Calu3 (cell line): ENCODE data around the gene HDAC8. TPM values are rescaled to one million over a fixed set of nuclear protein-coding genes. Genes with fewer than 3 reads are reported as not detected.

Experiments used
- BruUV-seq: library from RNA; stranded (reverse); fragments of 400-500 nt; replicated peaks from 2 replicates; lab custom pipeline; 2021; lab: Mats Ljungman, UMichigan
- CTCF ChIA-PET: fragments of 300-600 bp; sonication (Branson Sonifier 250); formaldehyde crosslinking; loops from one replicate; lab custom pipeline; 2022; ENCODE audit warnings: antibody characterized with exemption; lab: Charles Lee
- DNase-seq: peaks from one replicate; pipeline ENCODE4 v3.0.0; 2022
- H3K27ac Mint-ChIP-seq: one replicate; pipeline ENCODE4 v1.8.0; 2022; ENCODE audit warnings: mixed read lengths; ENCODE audit not compliant: unreplicated experiment
- H3K27me3 Mint-ChIP-seq: one replicate; pipeline ENCODE4 v1.8.0; 2022; ENCODE audit warnings: mixed read lengths; ENCODE audit not compliant: unreplicated experiment
- H3K36me3 Mint-ChIP-seq: one replicate; pipeline ENCODE4 v1.8.0; 2022; ENCODE audit warnings: mild to moderate bottlenecking, moderate library complexity, mixed read lengths; ENCODE audit not compliant: insufficient read depth, unreplicated experiment
- H3K4me1 Mint-ChIP-seq: one replicate; pipeline ENCODE4 v1.8.0; 2022; ENCODE audit warnings: mild to moderate bottlenecking, low read depth, mixed read lengths; ENCODE audit not compliant: unreplicated experiment
- H3K4me3 Mint-ChIP-seq: one replicate; pipeline ENCODE4 v1.8.0; 2022; ENCODE audit warnings: mild to moderate bottlenecking, low read depth, moderate library complexity, mixed read lengths; ENCODE audit not compliant: unreplicated experiment
- H3K9me3 Mint-ChIP-seq: one replicate; pipeline ENCODE4 v1.8.0; 2022; ENCODE audit warnings: low read depth, mixed read lengths; ENCODE audit not compliant: unreplicated experiment
- CTCF ChIP-seq: fragments of 200-600 bp; IDR thresholded peaks from one replicate; pipeline ENCODE4 v1.8.0; 2022; ENCODE audit warnings: antibody characterized with exemption; ENCODE audit not compliant: unreplicated experiment
- intact Hi-C: fragments of 100-400 bp; cut with micrococcal nuclease; formaldehyde crosslinking; loops from one replicate; pipeline ENCODE4 v1.10.0; 2022; ENCODE audit not compliant: unreplicated experiment
- total RNA-seq: library from RNA; stranded (reverse); gene quantifications from 2 replicates; pipeline ENCODE4 v1.2.3, GENCODE V29; 2022

The HDAC8 gene
- total RNA-seq, 1 experiment from 2014 or later: 52.5 TPM

- Mint-ChIP-seq H3K4me1 (peaks cover 7% of the 10 kb centered on the region), H3K9me3 (no peaks in the 10 kb centered on the region), H3K4me3 (peak overlapping the region; percentile 85), H3K27ac (no peak overlapping the region), H3K36me3 (peaks cover 24% of the 10 kb centered on the region), H3K27me3 (peaks cover 66% of the 10 kb centered on the region)
- BruUV-seq: no TSS peak
- DNase-seq: peak; percentile 62
- CTCF ChIA-PET: no interaction called here
- intact Hi-C loops: no loop called here
- no peak for TF ChIP-seq CTCF
Measured at GRCh38 chrX:72306851-72307645, 265.6 kb downstream of the HDAC8 start.

- CTCF ChIA-PET: no interaction called here
- peaks cover 7% of the 10 kb centered on the region for H3K4me1 Mint-ChIP-seq
- no peak for TF ChIP-seq CTCF
- intact Hi-C loops: no loop called here
- H3K27me3 Mint-ChIP-seq: peaks cover 75% of the 10 kb centered on the region
- H3K27ac Mint-ChIP-seq: no peak overlapping the region
- no TSS peak for BruUV-seq
- H3K36me3 Mint-ChIP-seq: peaks cover 24% of the 10 kb centered on the region
- peak; percentile 12 for DNase-seq
- peak overlapping the region; percentile 85 for H3K4me3 Mint-ChIP-seq
- H3K9me3 Mint-ChIP-seq: no peaks in the 10 kb centered on the region
Measured at GRCh38 chrX:72306085-72306801, 266.4 kb downstream of the HDAC8 start.

- no peak for TF ChIP-seq CTCF
- peak; percentile 8 for DNase-seq
- Mint-ChIP-seq H3K36me3 (peaks cover 24% of the 10 kb centered on the region), H3K27me3 (peaks cover 82% of the 10 kb centered on the region), H3K4me3 (peak within 1 kb of the TSS; percentile 85), H3K27ac (no peak within 1 kb of the TSS), H3K4me1 (peaks cover 7% of the 10 kb centered on the region), H3K9me3 (no peaks in the 10 kb centered on the region)
- no TSS peak for BruUV-seq
- CTCF ChIA-PET: no interaction called here
- intact Hi-C loops: no loop called here
Measured at GRCh38 chrX:72305286-72306084, 267.2 kb downstream of the HDAC8 start, which contains the start of gene CITED1. CITED1 (minus strand) TSS chrX:72305914; CDS start chrX:72302869, 3,045 bp downstream.

GRCh38 chrX:72304877-72305276 lies 267.8 kb downstream of the HDAC8 start:
- no peaks in the 10 kb centered on the region for H3K9me3 Mint-ChIP-seq
- H3K27ac Mint-ChIP-seq: no peak overlapping the region
- no peak for TF ChIP-seq CTCF
- CTCF ChIA-PET: no interaction called here
- intact Hi-C loops: no loop called here
- no peak for DNase-seq
- H3K4me1 Mint-ChIP-seq: peaks cover 7% of the 10 kb centered on the region
- peaks cover 88% of the 10 kb centered on the region for H3K27me3 Mint-ChIP-seq
- H3K36me3 Mint-ChIP-seq: peaks cover 24% of the 10 kb centered on the region
- BruUV-seq: no TSS peak
- H3K4me3 Mint-ChIP-seq: peak overlapping the region; percentile 70
